HepG2 (cell line): ENCODE data around the gene RBCK1. TPM values are rescaled to one million over a fixed set of nuclear protein-coding genes. Genes with fewer than 3 reads are reported as not detected.

ENCODE experiments used
- DRAP1 ChIP-seq: IDR thresholded peaks from 2 replicates; pipeline ENCODE4 v1.6.1; 2016; ENCODE audit warnings: missing genetic modification reagents, missing compliant biosample characterization
- ELK4 ChIP-seq: sonication (generic); formaldehyde crosslinking; IDR thresholded peaks from 2 replicates; pipeline ENCODE4 v1.9.0; 2021; ENCODE audit warnings: missing genetic modification reagents, borderline replicate concordance
- GTF3A ChIP-seq: sonication (generic); formaldehyde crosslinking; conservative IDR thresholded peaks from 2 replicates; pipeline ENCODE4 v1.4.0; 2020; ENCODE audit warnings: mild to moderate bottlenecking, missing genetic modification reagents
- HNRNPLL ChIP-seq: fragments of 200-400 bp; formaldehyde crosslinking; IDR thresholded peaks from 2 replicates; pipeline ENCODE4 v1.6.1; 2017; ENCODE audit warnings: mild to moderate bottlenecking, low read depth, low read length; ENCODE audit not compliant: poor library complexity, severe bottlenecking
- MAFF ChIP-seq: IDR thresholded peaks from 2 replicates; pipeline ENCODE4 v1.6.1; 2011; ENCODE audit warnings: low read depth, low read length, improper control_type of control experiment
- PRDM10 ChIP-seq: sonication (generic); formaldehyde crosslinking; IDR thresholded peaks from 2 replicates; pipeline ENCODE4 v1.4.0; 2020; ENCODE audit warnings: low read depth, missing genetic modification reagents
- RORA ChIP-seq: sonication (generic); formaldehyde crosslinking; IDR thresholded peaks from 2 replicates; pipeline ENCODE4 v1.5.0; 2020; ENCODE audit warnings: mild to moderate bottlenecking, missing genetic modification reagents, moderate library complexity
- SIN3A ChIP-seq: IDR thresholded peaks from 2 replicates; pipeline ENCODE4 v1.6.1; 2011; ENCODE audit warnings: low read depth, mild to moderate bottlenecking, control low read depth, low read length, borderline replicate concordance
- SOX5 ChIP-seq: IDR thresholded peaks from 2 replicates; pipeline ENCODE4 v1.6.1; 2016; ENCODE audit warnings: borderline replicate concordance
- SUZ12 ChIP-seq: fragments of 150-350 bp; IDR thresholded peaks from 2 replicates; pipeline ENCODE4 v1.6.1; 2014; ENCODE audit warnings: low read depth, low read length
- ZFP91 ChIP-seq: sonication (generic); formaldehyde crosslinking; IDR thresholded peaks from 2 replicates; pipeline ENCODE4 v1.9.0; 2022; ENCODE audit warnings: missing genetic modification reagents, mild to moderate bottlenecking, borderline replicate concordance
- ZKSCAN1 ChIP-seq: fragments of 150-350 bp; IDR thresholded peaks from 2 replicates; pipeline ENCODE4 v1.6.1; 2014; ENCODE audit warnings: low read length
- ZMYM2 ChIP-seq: sonication (generic); formaldehyde crosslinking; IDR thresholded peaks from 2 replicates; pipeline ENCODE4 v1.8.0; 2022; ENCODE audit warnings: mild to moderate bottlenecking, missing genetic modification reagents
- ZNF382 ChIP-seq: sonication (generic); formaldehyde crosslinking; IDR thresholded peaks from 2 replicates; pipeline ENCODE4 v1.5.0; 2020; ENCODE audit warnings: missing genetic modification reagents, mild to moderate bottlenecking, borderline replicate concordance
- ZNF567 ChIP-seq: sonication (generic); formaldehyde crosslinking; IDR thresholded peaks from 2 replicates; pipeline ENCODE4 v1.8.1; 2023; ENCODE audit warnings: mild to moderate bottlenecking, missing genetic modification reagents, borderline replicate concordance
- ZNF607 ChIP-seq: sonication (generic); formaldehyde crosslinking; IDR thresholded peaks from 2 replicates; pipeline ENCODE4 v1.5.1; 2020; ENCODE audit warnings: missing genetic modification reagents, mild to moderate bottlenecking, borderline replicate concordance
- ZNF629 ChIP-seq: sonication (generic); formaldehyde crosslinking; conservative IDR thresholded peaks from 2 replicates; pipeline ENCODE4 v1.5.0; 2020; ENCODE audit warnings: missing genetic modification reagents
- ZNF724P ChIP-seq: sonication (generic); formaldehyde crosslinking; IDR thresholded peaks from 2 replicates; pipeline ENCODE4 v1.8.0; 2022; ENCODE audit warnings: missing genetic modification reagents, borderline replicate concordance
- ZNF761 ChIP-seq: sonication (generic); formaldehyde crosslinking; conservative IDR thresholded peaks from 2 replicates; pipeline ENCODE4 v1.4.0; 2020; ENCODE audit warnings: mild to moderate bottlenecking, missing genetic modification reagents
- ZNF775 ChIP-seq: sonication (generic); formaldehyde crosslinking; IDR thresholded peaks from 2 replicates; pipeline ENCODE4 v1.4.0; 2020; ENCODE audit warnings: missing genetic modification reagents, mild to moderate bottlenecking, moderate library complexity, borderline replicate concordance
- ZSCAN9 ChIP-seq: IDR thresholded peaks from 2 replicates; pipeline ENCODE4 v1.6.1; 2016; ENCODE audit warnings: borderline replicate concordance
- polyA plus RNA-seq, 8 experiments: library from polyadenylated mRNA; depleted of rRNA in 3 of 8; stranded (reverse) in 7 of 8; unstranded in 1 of 8; fragments of >200 nt; fragmentation: Illumina TruSeq in 4 of 8; extraction: Trizol in 4 of 8; gene quantifications; 2 replicates each; pipeline versions ENCODE4 v1.2.1 to v1.2.3, GENCODE V29; 2011 to 2016; ENCODE audit warnings: low read depth in 4 of 8, missing spikeins in 1 of 8, mixed read lengths in 1 of 8; ENCODE audit not compliant: insufficient read depth in 1 of 8
- total RNA-seq, 5 experiments: library from RNA; depleted of rRNA; stranded (reverse); fragments of >200 nt; fragmentation: Illumina TruSeq; extraction: Trizol; gene quantifications; 2 replicates each; pipeline ENCODE4 v1.2.3, GENCODE V29; 2016; ENCODE audit warnings: low read depth in 1 of 5

RBCK1 gene
- total and polyA plus RNA-seq, 2 of the 13 experiments (the other 11 are each of a cell fraction or from before 2014, with no cell fraction given) = 149 to 215 TPM

GRCh38 chr20:461254-462198 lies 53.4 kb downstream of the RBCK1 start (continued):
- TF ChIP-seq ELK4 (CRISPR knock-in tag) (0 out of 2 replicates have a peak, but pooled peaks have one; percentile 10), ZNF607 (CRISPR knock-in tag) (no peak), ZNF761 (peak; percentile 25; the same call in 1 of the 2 replicates), SUZ12 (no peak), MAFF (no peak), DRAP1 (no peak; the same call in 1 of the 2 replicates), ZNF724P (CRISPR knock-in tag) (peak; percentile 16; the same call in 1 of the 2 replicates), GTF3A (no peak), ZNF629 (CRISPR knock-in tag) (0 out of 2 replicates have a peak, but pooled peaks have one; percentile 11), SOX5 (no peak), ZMYM2 (CRISPR knock-in tag) (peak; percentile 74; the same call in 1 of the 2 replicates), RORA (CRISPR knock-in tag) (no peak), PRDM10 (CRISPR knock-in tag) (no peak), ZNF382 (no peak), ZKSCAN1 (no peak), HNRNPLL (peak; percentile 12), ZFP91 (CRISPR knock-in tag) (peak; percentile 71), ZNF567 (CRISPR knock-in tag) (0 out of 2 replicates have a peak, but pooled peaks have one; percentile 57), ZSCAN9 (0 out of 2 replicates have a peak, but pooled peaks have one; percentile 3), SIN3A (no peak), ZNF775 (CRISPR knock-in tag) (no peak)
